ENCODE measurements around the gene N4BP3. TPM values are rescaled to one million over a fixed set of nuclear protein-coding genes. Genes with fewer than 3 reads are reported as not detected.
"Not testable (repeated sequence)": the region's sequence is repeated elsewhere in the genome, so short reads cannot be mapped to it uniquely, and the experiment has no call there.

N4BP3 gene
- total and polyA plus RNA-seq, 4 donors, result 6.1 to 11.4 (median 8.6) TPM

DNA sequence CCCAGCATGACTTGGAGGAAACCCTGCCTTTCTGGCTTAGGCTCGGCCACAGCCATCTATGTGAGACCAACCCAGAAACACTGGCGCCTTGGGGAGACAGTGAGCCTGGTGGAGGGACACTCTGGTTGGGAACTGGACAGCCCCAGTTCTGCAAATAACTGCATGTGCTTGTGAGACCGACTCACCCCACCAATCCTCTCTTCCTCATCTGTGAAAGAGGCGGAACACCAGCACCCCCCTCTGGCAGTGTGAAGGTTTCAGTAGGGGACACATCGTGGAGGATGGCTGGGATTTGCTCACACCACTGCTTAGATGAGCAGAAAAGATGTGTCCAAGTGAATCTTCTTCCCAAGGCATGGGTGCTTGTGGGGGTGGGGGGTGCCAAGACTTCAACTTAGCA lies 43.4 kb upstream of the N4BP3 start:
- TF ChIP-seq, protein P1, sequence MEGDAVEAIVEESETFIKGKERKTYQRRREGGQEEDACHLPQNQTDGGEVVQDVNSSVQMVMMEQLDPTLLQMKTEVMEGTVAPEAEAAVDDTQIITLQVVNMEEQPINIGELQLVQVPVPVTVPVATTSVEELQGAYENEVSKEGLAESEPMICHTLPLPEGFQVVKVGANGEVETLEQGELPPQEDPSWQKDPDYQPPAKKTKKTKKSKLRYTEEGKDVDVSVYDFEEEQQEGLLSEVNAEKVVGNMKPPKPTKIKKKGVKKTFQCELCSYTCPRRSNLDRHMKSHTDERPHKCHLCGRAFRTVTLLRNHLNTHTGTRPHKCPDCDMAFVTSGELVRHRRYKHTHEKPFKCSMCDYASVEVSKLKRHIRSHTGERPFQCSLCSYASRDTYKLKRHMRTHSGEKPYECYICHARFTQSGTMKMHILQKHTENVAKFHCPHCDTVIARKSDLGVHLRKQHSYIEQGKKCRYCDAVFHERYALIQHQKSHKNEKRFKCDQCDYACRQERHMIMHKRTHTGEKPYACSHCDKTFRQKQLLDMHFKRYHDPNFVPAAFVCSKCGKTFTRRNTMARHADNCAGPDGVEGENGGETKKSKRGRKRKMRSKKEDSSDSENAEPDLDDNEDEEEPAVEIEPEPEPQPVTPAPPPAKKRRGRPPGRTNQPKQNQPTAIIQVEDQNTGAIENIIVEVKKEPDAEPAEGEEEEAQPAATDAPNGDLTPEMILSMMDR (IDR thresholded peaks at IDR 0.05; ENCODE audit: control extremely low read depth, extremely low read depth), result no peak
- Histone ChIP-seq H3K9ac (ENCODE audit: insufficient read depth in 1 of 2, low read length in 2 of 2) (no peak overlapping the region), H3K4me1 (ENCODE audit: control insufficient read depth in 5 of 5, insufficient read depth in 5 of 5, low read length in 5 of 5) (no peaks in the 10 kb centered on the region), H3K4me3 (no peak overlapping the region), H3K36me3 (ENCODE audit: control insufficient read depth in 4 of 4, insufficient read depth in 4 of 4, low read length in 4 of 4) (no peaks in the 10 kb centered on the region), H3K27ac (ENCODE audit: low read depth in 1 of 2, low read length in 1 of 2) (no peak overlapping the region), H3K9me3 (ENCODE audit: control insufficient read depth in 4 of 4, insufficient read depth in 3 of 4, low read length in 3 of 4) (no peaks in the 10 kb centered on the region), H3K27me3 (ENCODE audit: control insufficient read depth in 3 of 3, insufficient read depth in 3 of 3, low read length in 2 of 3) (peaks cover 0 to 8% (median 0%) of the 10 kb centered on the region in 3 donors)
- WGBS, 2 donors, result 46 to 48% methylated on average over 5 of the region's 5 CpGs
- ATAC-seq (ENCODE audit: insufficient read depth, low FRiP score), result no peak
- DNase-seq, result no peak

DNA sequence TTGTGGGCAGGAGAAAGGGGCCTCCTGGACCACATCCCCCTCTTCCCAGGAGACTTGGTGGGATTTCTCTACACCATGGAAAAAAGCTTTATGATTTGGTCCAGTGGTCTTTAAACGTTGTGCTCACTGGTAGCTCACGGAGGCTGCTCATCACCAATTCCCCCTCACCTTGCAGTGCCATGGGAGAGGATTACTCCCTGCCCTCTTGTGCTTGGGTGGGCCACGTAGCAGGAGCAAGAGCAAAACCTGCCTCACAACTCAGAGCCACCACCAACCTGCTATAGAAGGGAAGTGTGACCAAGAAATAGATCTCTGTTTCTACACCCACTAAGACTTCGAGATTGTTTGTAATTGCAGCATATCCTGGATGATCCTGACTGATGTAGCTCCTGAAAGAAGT lies 42.2 kb upstream of the N4BP3 start:
- H3K9me3 ChIP-seq (ENCODE audit: control insufficient read depth in 4 of 4, insufficient read depth in 3 of 4, low read length in 3 of 4), result no peaks in the 10 kb centered on the region
- no peaks in the 10 kb centered on the region for H3K4me1 ChIP-seq (ENCODE audit: control insufficient read depth in 5 of 5, insufficient read depth in 5 of 5, low read length in 5 of 5)
- ATAC-seq (ENCODE audit: insufficient read depth, low FRiP score), result no peak
- no peak overlapping the region for H3K4me3 ChIP-seq
- no peak overlapping the region for H3K9ac ChIP-seq (ENCODE audit: insufficient read depth in 1 of 2, low read length in 2 of 2)
- no peak overlapping the region for H3K27ac ChIP-seq (ENCODE audit: low read depth in 1 of 2, low read length in 1 of 2)
- WGBS, 2 donors, result 76 to 77% methylated on average over 4 of the region's 4 CpGs
- TF ChIP-seq, protein P1 (IDR thresholded peaks at IDR 0.05; ENCODE audit: control extremely low read depth, extremely low read depth), result no peak
- H3K36me3 ChIP-seq (ENCODE audit: control insufficient read depth in 4 of 4, insufficient read depth in 4 of 4, low read length in 4 of 4), result no peaks in the 10 kb centered on the region
- peaks cover 0 to 13% (median 3%) of the 10 kb centered on the region in 3 donors for H3K27me3 ChIP-seq (ENCODE audit: control insufficient read depth in 3 of 3, insufficient read depth in 3 of 3, low read length in 2 of 3)
- DNase-seq, result no peak

DNA sequence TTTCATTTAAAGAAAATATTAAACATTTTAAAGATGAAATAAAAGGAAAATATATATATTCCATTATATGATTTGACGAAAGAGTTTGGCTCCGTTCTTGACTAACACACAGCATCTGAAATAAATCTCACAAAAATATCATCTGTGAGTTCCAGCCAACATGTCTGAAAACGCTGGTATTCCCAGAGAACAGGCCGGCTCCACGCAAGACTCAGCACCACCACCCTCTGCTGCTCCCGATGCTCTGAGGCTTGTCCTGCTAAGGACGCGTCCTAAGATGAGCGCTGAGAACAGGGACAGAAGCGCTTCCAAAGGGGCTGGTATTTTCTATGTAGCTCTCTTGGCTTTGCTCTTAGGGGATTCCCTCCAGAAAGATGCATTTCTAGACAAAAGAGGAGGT lies 40.6 kb upstream of the N4BP3 start:
- Histone ChIP-seq H3K4me1 (ENCODE audit: control insufficient read depth in 5 of 5, insufficient read depth in 5 of 5, low read length in 5 of 5) (no peaks in the 10 kb centered on the region), H3K36me3 (ENCODE audit: control insufficient read depth in 4 of 4, insufficient read depth in 4 of 4, low read length in 4 of 4) (no peaks in the 10 kb centered on the region), H3K4me3 (no peak overlapping the region), H3K9ac (ENCODE audit: insufficient read depth in 1 of 2, low read length in 2 of 2) (no peak overlapping the region), H3K27me3 (ENCODE audit: control insufficient read depth in 3 of 3, insufficient read depth in 3 of 3, low read length in 2 of 3) (peaks cover 0 to 13% (median 3%) of the 10 kb centered on the region in 3 donors), H3K9me3 (ENCODE audit: control insufficient read depth in 4 of 4, insufficient read depth in 3 of 4, low read length in 3 of 4) (no peaks in the 10 kb centered on the region), H3K27ac (ENCODE audit: low read depth in 1 of 2, low read length in 1 of 2) (no peak overlapping the region)
- WGBS, 2 donors, result 90 to 94% methylated on average over 10 of the region's 10 CpGs
- TF ChIP-seq, protein P1 (IDR thresholded peaks at IDR 0.05; ENCODE audit: control extremely low read depth, extremely low read depth), result no peak
- DNase-seq (no peak), ATAC-seq (ENCODE audit: insufficient read depth, low FRiP score) (no peak)

DNA sequence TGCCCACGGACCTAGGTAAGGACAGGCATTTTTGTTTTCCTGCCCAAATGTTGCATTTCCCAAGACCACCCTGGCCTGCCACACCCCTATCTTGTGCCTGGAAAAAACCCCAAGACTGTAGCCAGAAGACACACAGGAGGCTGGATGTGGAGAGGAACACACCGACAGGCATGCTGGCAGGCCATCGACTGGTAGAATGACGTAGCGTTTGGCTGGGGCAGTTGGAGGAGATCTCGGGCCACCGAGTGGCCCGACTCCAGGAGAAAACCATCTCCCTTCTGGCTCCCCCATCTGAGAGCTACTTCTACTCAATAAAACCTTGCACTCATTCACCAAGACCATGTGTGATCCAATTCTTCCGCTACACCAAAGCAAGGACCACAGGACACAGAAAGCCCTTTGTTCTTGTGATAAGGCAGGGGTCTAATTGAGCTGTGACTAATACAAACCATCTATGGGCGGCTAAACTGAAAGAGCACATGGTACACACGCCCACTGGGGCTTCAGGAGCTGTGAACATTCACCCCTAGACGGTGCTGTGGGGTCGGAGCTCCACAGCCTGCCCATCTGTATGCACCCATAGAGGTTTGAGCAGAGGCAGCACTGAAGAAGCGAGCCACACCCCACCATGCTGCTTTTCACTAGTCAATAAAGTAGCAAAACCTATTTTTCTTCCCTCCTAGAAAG lies 38.9 kb upstream of the N4BP3 start:
- peaks cover 0 to 9% (median 3%) of the 10 kb centered on the region in 3 donors for H3K27me3 ChIP-seq (ENCODE audit: control insufficient read depth in 3 of 3, insufficient read depth in 3 of 3, low read length in 2 of 3)
- no peak for DNase-seq
- no peak overlapping the region for H3K27ac ChIP-seq (ENCODE audit: low read depth in 1 of 2, low read length in 1 of 2)
- no peaks in the 10 kb centered on the region for H3K36me3 ChIP-seq (ENCODE audit: control insufficient read depth in 4 of 4, insufficient read depth in 4 of 4, low read length in 4 of 4)
- H3K9me3 ChIP-seq (ENCODE audit: control insufficient read depth in 4 of 4, insufficient read depth in 3 of 4, low read length in 3 of 4), result no peaks in the 10 kb centered on the region
- H3K9ac ChIP-seq (ENCODE audit: insufficient read depth in 1 of 2, low read length in 2 of 2), result no peak overlapping the region
- TF ChIP-seq, protein P1 (IDR thresholded peaks at IDR 0.05; ENCODE audit: control extremely low read depth, extremely low read depth), result peak; percentile 15
- ATAC-seq (ENCODE audit: insufficient read depth, low FRiP score), result no peak
- H3K4me3 ChIP-seq, result no peak overlapping the region
- H3K4me1 ChIP-seq (ENCODE audit: control insufficient read depth in 5 of 5, insufficient read depth in 5 of 5, low read length in 5 of 5), result no peaks in the 10 kb centered on the region
- 40 to 64% methylated on average over 14 of the region's 14 CpGs for WGBS, 2 donors

DNA sequence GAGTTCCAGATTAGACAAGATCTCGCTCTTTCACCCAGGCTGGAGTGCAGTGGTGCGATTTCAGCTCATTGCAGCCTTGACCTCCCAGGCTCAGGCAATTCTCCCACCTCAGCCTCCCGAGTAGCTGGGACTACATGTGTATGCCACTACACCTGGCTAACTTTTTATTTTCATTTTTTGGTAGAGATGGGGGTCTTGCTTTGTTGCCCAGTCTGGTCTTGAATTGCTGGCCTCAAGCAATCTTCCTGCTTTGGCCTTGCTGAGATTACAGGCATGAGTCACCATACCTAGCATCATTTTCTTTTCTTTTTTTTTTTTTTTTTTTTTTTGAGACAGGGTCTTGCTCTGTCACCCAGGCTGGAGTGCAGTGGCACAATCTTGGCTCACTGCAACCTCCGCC lies 36.4 kb upstream of the N4BP3 start:
- H3K27me3 ChIP-seq (ENCODE audit: control insufficient read depth in 3 of 3, insufficient read depth in 3 of 3, low read length in 2 of 3); H3K4me1 ChIP-seq (ENCODE audit: control insufficient read depth in 5 of 5, insufficient read depth in 5 of 5, low read length in 5 of 5); H3K4me3 ChIP-seq; H3K36me3 ChIP-seq (ENCODE audit: control insufficient read depth in 4 of 4, insufficient read depth in 4 of 4, low read length in 4 of 4); DNase-seq; H3K27ac ChIP-seq (ENCODE audit: low read depth in 1 of 2, low read length in 1 of 2); H3K9ac ChIP-seq (ENCODE audit: insufficient read depth in 1 of 2, low read length in 2 of 2); H3K9me3 ChIP-seq (ENCODE audit: control insufficient read depth in 4 of 4, insufficient read depth in 3 of 4, low read length in 3 of 4); ATAC-seq (ENCODE audit: insufficient read depth, low FRiP score): not testable (repeated sequence)
- WGBS, 2 donors, result 93 to 95% methylated on average over 4 of the region's 4 CpGs
